Chondrocyte (in vitro differentiated cells): ENCODE results near the gene MRPL41. TPM values are rescaled to one million over a fixed set of nuclear protein-coding genes. Genes with fewer than 3 reads are reported as not detected.
"Not testable (repeated sequence)": the region's sequence is repeated elsewhere in the genome, so short reads cannot be mapped to it uniquely, and the experiment has no call there.

Source experiments
- DNase-seq: peaks from one replicate; pipeline ENCODE4 v3.0.0; 2021; ENCODE audit warnings: mixed read lengths, low spot score
- H3K27ac Mint-ChIP-seq: one replicate; pipeline ENCODE4 v1.8.0; 2021; ENCODE audit warnings: mild to moderate bottlenecking, moderate library complexity, mixed read lengths; ENCODE audit not compliant: unreplicated experiment
- H3K27me3 Mint-ChIP-seq: 2 replicates; pipeline ENCODE4 v1.8.0; 2021; ENCODE audit warnings: low read depth, mixed read lengths
- H3K36me3 Mint-ChIP-seq: 2 replicates; pipeline ENCODE4 v1.8.0; 2021; ENCODE audit warnings: low read depth, mixed read lengths
- H3K4me1 Mint-ChIP-seq: 2 replicates; pipeline ENCODE4 v1.8.0; 2021; ENCODE audit warnings: low read depth, mild to moderate bottlenecking, mixed read lengths
- H3K4me3 Mint-ChIP-seq: one replicate; pipeline ENCODE4 v1.8.0; 2021; ENCODE audit warnings: mild to moderate bottlenecking, moderate library complexity, mixed read lengths; ENCODE audit not compliant: unreplicated experiment
- H3K9me3 Mint-ChIP-seq: 2 replicates; pipeline ENCODE4 v1.8.0; 2021; ENCODE audit warnings: low read depth, mixed read lengths
- total RNA-seq: library from RNA; stranded (reverse); gene quantifications from 3 replicates; pipeline ENCODE4 v1.2.1, GENCODE V29; 2021
- TF ChIP-seq, protein P1 (sequence below): fragments of 200-600 bp; sonication (generic); IDR thresholded peaks from 2 replicates; pipeline ENCODE4 v1.5.0; 2021; ENCODE audit warnings: antibody characterized with exemption, mild to moderate bottlenecking, moderate library complexity

Gene MRPL41
- total RNA-seq, 1 donor from 2014 or later = 55.4 TPM

DNA sequence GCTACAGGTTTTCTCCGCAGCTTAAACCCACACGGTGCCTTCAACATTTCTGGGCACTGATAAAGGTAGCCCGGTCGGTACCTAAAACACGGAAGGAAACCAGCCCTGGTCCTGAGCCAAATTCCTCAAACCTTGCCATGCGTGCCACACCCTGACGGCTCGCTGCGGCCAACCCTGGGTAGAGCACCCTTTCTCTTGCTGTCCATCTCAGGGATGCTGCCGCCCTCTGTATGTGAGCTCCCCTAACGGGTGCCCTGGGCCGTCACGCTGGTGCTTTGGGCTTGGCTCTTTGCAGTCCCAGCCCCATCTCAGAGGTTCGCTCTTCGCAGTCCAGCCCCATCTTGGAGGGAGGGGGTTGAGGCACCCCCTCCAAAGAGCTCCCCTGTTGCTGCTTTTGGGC is 45.4 kb upstream of the MRPL41 start:
- TF ChIP-seq, protein P1, sequence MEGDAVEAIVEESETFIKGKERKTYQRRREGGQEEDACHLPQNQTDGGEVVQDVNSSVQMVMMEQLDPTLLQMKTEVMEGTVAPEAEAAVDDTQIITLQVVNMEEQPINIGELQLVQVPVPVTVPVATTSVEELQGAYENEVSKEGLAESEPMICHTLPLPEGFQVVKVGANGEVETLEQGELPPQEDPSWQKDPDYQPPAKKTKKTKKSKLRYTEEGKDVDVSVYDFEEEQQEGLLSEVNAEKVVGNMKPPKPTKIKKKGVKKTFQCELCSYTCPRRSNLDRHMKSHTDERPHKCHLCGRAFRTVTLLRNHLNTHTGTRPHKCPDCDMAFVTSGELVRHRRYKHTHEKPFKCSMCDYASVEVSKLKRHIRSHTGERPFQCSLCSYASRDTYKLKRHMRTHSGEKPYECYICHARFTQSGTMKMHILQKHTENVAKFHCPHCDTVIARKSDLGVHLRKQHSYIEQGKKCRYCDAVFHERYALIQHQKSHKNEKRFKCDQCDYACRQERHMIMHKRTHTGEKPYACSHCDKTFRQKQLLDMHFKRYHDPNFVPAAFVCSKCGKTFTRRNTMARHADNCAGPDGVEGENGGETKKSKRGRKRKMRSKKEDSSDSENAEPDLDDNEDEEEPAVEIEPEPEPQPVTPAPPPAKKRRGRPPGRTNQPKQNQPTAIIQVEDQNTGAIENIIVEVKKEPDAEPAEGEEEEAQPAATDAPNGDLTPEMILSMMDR = no peak
- Mint-ChIP-seq H3K4me3 (no peak overlapping the region), H3K27me3 (no peaks in the 10 kb centered on the region), H3K9me3 (peaks cover 8% of the 10 kb centered on the region), H3K36me3 (peaks cover 8% of the 10 kb centered on the region), H3K27ac (no peak overlapping the region), H3K4me1 (peaks cover 6% of the 10 kb centered on the region)
- no peak for DNase-seq

DNA sequence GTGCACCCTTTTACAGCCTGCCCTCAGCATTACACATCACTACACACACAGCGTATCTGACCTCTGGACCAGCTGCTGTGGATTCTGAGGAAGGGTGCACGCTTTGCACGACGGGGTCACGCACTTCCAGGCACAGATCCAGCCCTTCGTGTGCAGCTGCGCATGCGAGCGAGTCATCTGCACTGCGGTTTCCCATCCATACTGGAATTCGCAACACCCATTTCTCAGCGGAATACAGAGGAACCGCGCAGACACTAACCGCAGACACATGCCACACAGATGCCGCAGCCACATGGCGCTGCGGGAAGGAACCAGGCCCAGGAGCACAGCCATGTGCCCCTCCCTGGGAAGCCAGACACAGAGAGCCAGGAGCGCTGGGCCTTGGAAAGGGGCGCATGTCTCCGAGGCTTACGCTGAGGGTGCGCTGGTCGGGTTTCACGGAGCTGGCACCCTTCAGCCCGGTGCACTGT is 44.9 kb upstream of the MRPL41 start:
- Mint-ChIP-seq H3K27me3 (no peaks in the 10 kb centered on the region), H3K4me3 (no peak overlapping the region), H3K9me3 (peaks cover 8% of the 10 kb centered on the region), H3K36me3 (peaks cover 8% of the 10 kb centered on the region), H3K27ac (no peak overlapping the region), H3K4me1 (peaks cover 6% of the 10 kb centered on the region)
- TF ChIP-seq, protein P1 = no peak
- DNase-seq = no peak

DNA sequence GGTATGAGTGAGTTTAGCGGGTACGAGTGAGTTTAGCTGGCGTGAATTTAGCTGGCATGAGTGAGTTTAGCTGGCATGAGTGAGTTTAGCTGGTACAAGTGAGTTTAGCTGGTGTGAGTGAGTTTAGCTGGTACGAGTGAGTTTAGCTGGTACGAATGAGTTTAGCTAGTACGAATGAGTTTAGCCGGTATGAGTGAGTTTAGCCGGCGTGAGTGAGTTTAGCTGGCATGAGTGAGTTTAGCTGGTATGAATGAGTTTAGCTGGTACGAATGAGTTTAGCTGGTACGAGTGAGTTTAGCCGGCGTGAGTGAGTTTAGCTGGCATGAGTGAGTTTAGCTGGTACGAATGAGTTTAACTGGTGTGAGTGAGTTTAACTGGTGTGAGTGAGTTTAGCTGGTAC is 42.5 kb upstream of the MRPL41 start:
- peaks cover 8% of the 10 kb centered on the region for H3K9me3 Mint-ChIP-seq
- TF ChIP-seq, protein P1 = no peak
- H3K4me1 Mint-ChIP-seq = no peaks in the 10 kb centered on the region
- DNase-seq = no peak
- no peak overlapping the region for H3K27ac Mint-ChIP-seq
- peaks cover 9% of the 10 kb centered on the region for H3K36me3 Mint-ChIP-seq
- no peak overlapping the region for H3K4me3 Mint-ChIP-seq
- H3K27me3 Mint-ChIP-seq = no peaks in the 10 kb centered on the region

DNA sequence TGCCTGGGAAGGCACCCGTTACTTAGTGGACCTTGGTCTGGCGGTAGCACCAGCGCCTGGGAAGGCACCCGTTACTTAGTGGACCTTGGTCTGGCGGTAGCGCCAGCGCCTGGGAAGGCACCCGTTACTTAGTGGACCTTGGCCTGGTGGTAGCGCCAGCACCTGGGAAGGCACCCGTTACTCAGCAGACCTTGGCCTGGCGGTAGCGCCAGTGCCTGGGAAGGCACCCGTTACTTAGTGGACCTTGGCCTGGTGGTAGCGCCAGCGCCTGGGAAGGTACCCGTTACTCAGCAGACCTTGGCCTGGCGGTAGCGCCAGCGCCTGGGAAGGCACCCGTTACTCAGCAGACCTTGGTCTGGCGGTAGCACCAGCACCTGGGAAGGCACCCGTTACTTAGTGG is 40.6 kb upstream of the MRPL41 start:
- H3K4me3 Mint-ChIP-seq, DNase-seq, H3K9me3 Mint-ChIP-seq, H3K27me3 Mint-ChIP-seq, H3K36me3 Mint-ChIP-seq, H3K4me1 Mint-ChIP-seq, H3K27ac Mint-ChIP-seq: not testable (repeated sequence)

DNA sequence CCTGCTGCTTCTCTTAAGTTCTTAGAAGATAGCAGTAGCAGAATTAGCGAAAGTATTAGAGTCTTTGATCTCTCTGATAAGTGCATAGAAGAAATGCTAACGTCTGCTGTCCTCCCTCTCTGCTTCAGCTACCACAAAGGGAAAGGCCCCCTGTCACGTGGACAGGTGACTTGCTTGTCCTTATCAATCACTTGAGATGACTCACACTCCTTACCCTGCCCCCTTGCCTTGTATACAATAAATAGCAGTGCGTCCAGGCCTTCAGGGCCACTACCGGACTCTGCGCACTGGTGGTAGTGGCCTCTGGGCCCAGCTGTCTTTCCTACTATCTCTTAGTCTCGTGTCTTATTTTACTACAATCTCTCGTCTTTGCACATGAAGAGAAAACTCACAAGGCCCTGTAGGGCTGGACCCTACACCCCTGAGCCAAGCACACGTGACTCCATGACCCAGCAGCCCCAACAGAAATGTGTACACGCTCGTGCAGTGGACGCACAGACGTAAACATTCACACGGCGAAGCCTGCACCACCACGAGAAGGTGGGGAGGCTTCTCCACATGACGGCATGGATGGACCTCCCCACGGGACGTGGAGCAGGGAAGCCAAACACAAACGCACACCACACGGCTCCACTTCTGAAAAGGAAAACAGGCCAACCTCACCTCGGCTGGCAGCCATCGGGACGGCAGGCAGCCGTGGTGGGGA is 39.8 kb upstream of the MRPL41 start:
- TF ChIP-seq, protein P1 = no peak
- no peak for DNase-seq
- H3K27me3 Mint-ChIP-seq = no peaks in the 10 kb centered on the region
- H3K4me1 Mint-ChIP-seq = no peaks in the 10 kb centered on the region
- peaks cover 9% of the 10 kb centered on the region for H3K36me3 Mint-ChIP-seq
- H3K4me3 Mint-ChIP-seq = no peak overlapping the region
- H3K27ac Mint-ChIP-seq = no peak overlapping the region
- H3K9me3 Mint-ChIP-seq = peaks cover 8% of the 10 kb centered on the region

DNA sequence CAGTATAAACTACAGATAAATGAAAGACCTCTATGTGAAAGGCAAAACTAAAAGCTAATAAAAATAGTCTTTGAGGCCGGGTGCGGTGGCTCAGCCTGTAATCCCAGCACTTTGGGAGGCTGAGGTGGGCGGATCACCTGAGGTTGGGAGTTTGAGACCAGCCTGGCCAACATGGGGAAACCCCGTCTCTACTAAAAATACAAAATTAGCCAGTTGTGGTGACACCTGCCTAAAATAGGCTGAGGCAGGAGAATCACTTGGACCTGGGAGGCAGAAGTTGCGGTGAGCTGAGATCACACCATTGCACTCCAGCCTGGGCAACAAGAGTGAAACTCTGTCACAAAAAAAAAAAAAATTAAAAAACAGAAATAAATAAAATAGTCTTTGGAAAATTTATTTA is 38.5 kb upstream of the MRPL41 start:
- H3K27ac Mint-ChIP-seq, H3K9me3 Mint-ChIP-seq: not testable (repeated sequence)

DNA sequence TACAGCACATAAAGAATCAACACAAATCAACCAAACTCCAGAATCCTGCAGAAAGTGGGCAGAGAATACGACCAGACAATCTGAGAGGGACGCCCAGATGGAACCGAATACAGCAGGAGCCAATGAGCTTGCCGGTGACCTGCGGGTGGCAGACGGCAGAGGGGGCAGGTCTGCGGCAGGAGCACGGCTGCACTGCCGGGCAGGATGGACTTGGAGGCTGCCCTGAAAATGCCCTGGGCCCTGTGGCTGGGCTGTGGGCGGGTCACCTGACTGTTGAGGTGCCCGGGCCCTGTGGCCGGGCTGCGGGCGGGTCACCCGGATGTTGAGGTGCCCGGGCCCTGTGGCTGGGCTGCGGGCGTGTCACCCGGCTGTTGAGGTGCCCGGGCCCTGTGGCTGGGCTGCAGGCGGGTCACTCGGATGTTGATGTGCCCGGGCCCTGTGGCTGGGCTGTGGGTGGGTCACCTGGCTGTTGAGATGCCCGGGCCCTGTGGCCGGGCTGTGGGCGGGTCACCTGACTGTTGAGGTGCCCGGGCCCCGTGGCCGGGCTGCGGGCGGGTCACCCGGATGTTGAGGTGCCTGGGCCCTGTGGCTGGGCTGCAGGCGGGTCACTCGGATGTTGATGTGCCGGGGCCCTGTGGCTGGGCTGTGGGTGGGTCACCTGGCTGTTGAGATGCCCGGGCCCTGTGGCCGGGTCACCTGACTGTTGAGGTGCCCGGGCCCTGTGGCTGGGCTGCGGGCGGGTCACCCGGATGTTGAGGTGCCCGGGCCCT is 37.7 kb upstream of the MRPL41 start:
- not testable (repeated sequence) for H3K4me1 Mint-ChIP-seq, H3K9me3 Mint-ChIP-seq, H3K36me3 Mint-ChIP-seq, H3K27ac Mint-ChIP-seq, H3K4me3 Mint-ChIP-seq, H3K27me3 Mint-ChIP-seq, DNase-seq

More for the DNA sequence above, 38.5 kb upstream of the MRPL41 start:
- H3K27me3 Mint-ChIP-seq, H3K4me1 Mint-ChIP-seq, DNase-seq, H3K4me3 Mint-ChIP-seq, H3K36me3 Mint-ChIP-seq: not testable (repeated sequence)
